Activated B cell treated with CpG ODN at 0.5 μM for 24 hours (primary cell): Measurements from ENCODE around the gene AMBRA1. TPM values are rescaled to one million over a fixed set of nuclear protein-coding genes. Genes with fewer than 3 reads are reported as not detected.

Experiments used
- ATAC-seq: fragments of 200-7000 bp; cut with Tn5 transposase; one replicate; pipeline ENCODE4 v1.10.0; 2021; ENCODE audit warnings: low read depth, mild to moderate bottlenecking, moderate library complexity
- CTCF ChIA-PET: fragments of 350-600 bp; sonication (Branson Sonifier 250); formaldehyde crosslinking; loops from one replicate; lab custom pipeline; 2021; ENCODE audit warnings: antibody characterized with exemption; lab: Charles Lee
- POLR2A ChIA-PET: fragments of 350-600 bp; sonication (Branson Sonifier 250); formaldehyde crosslinking; loops from one replicate; lab custom pipeline; 2021; ENCODE audit warnings: antibody characterized with exemption; lab: Charles Lee
- DNase-seq: peaks from one replicate; pipeline ENCODE4 v3.0.0; 2022
- H3K27ac Mint-ChIP-seq: one replicate; pipeline ENCODE4 v1.8.0; 2020; ENCODE audit warnings: mixed read lengths
- H3K27me3 Mint-ChIP-seq: one replicate; pipeline ENCODE4 v1.8.0; 2021; ENCODE audit warnings: mixed read lengths
- H3K36me3 Mint-ChIP-seq: one replicate; pipeline ENCODE4 v1.8.0; 2021; ENCODE audit warnings: low read depth, mixed read lengths
- H3K4me1 Mint-ChIP-seq: one replicate; pipeline ENCODE4 v1.8.0; 2021; ENCODE audit warnings: mixed read lengths
- H3K4me3 Mint-ChIP-seq: one replicate; pipeline ENCODE4 v1.8.0; 2020; ENCODE audit warnings: mild to moderate bottlenecking, mixed read lengths
- H3K9me3 Mint-ChIP-seq: one replicate; pipeline ENCODE4 v1.8.0; 2020; ENCODE audit warnings: mixed read lengths
- CTCF ChIP-seq: fragments of 200-600 bp; IDR thresholded peaks from one replicate; pipeline ENCODE4 v1.8.0; 2022; ENCODE audit warnings: antibody characterized with exemption, mild to moderate bottlenecking
- intact Hi-C: fragments of 100-400 bp; cut with micrococcal nuclease; formaldehyde crosslinking; loops from one replicate; pipeline ENCODE4 v1.15.1; 2024
- total RNA-seq: library from RNA; stranded (reverse); gene quantifications from 2 replicates; pipeline ENCODE4 v1.2.3, GENCODE V29; 2022

The AMBRA1 gene
- total RNA-seq, 1 donor from 2014 or later: 39.1 TPM

GRCh38 chr11:46489656-46490560 is 103.9 kb downstream of the AMBRA1 start:
- intact Hi-C loops: loop anchor here (1.0 to 5.0 kb wide), 3 partner anchors 37 to 127 kb away; partner anchors contain the start of genes ATG13 and HARBI1
- peak; percentile 50 for ATAC-seq
- TF ChIP-seq CTCF: no peak
- peaks cover 25% of the 10 kb centered on the region for H3K4me1 Mint-ChIP-seq
- no peaks in the 10 kb centered on the region for H3K27me3 Mint-ChIP-seq
- H3K36me3 Mint-ChIP-seq: peaks cover 52% of the 10 kb centered on the region
- POLR2A ChIA-PET: no interaction called here
- no peak for DNase-seq
- H3K27ac Mint-ChIP-seq: no peak overlapping the region
- H3K9me3 Mint-ChIP-seq: no peaks in the 10 kb centered on the region
- no peak overlapping the region for H3K4me3 Mint-ChIP-seq
- CTCF ChIA-PET: interaction anchor here (0.7 to 2.1 kb wide), 16 partner anchors 9 to 128 kb away, joined by 3 to 20 read pairs (median 4); partner anchors contain the start of genes ATG13 and HARBI1

- no peaks in the 10 kb centered on the region for H3K9me3 Mint-ChIP-seq
- POLR2A ChIA-PET: no interaction called here
- ATAC-seq (no peak), DNase-seq (no peak)
- H3K27me3 Mint-ChIP-seq: no peaks in the 10 kb centered on the region
- TF ChIP-seq CTCF: no peak
- H3K27ac Mint-ChIP-seq: no peak overlapping the region
- H3K4me1 Mint-ChIP-seq: peaks cover 37% of the 10 kb centered on the region
- intact Hi-C loops: no loop called here
- CTCF ChIA-PET: no interaction called here
- no peak overlapping the region for H3K4me3 Mint-ChIP-seq
- peaks cover 39% of the 10 kb centered on the region for H3K36me3 Mint-ChIP-seq
These were observed 107.9 kb downstream of the AMBRA1 start for GRCh38 chr11:46485856-46486443.

- ATAC-seq (no peak), DNase-seq (no peak)
- H3K27me3 Mint-ChIP-seq: no peaks in the 10 kb centered on the region
- no peak overlapping the region for H3K27ac Mint-ChIP-seq
- POLR2A ChIA-PET: no interaction called here
- CTCF ChIA-PET: no interaction called here
- no peaks in the 10 kb centered on the region for H3K9me3 Mint-ChIP-seq
- no peak for TF ChIP-seq CTCF
- peaks cover 34% of the 10 kb centered on the region for H3K36me3 Mint-ChIP-seq
- intact Hi-C loops: no loop called here
- H3K4me1 Mint-ChIP-seq: peaks cover 27% of the 10 kb centered on the region
- H3K4me3 Mint-ChIP-seq: no peak overlapping the region
These were observed 109.7 kb downstream of the AMBRA1 start for GRCh38 chr11:46484101-46484500.

- H3K4me1 Mint-ChIP-seq: peaks cover 16% of the 10 kb centered on the region
- ATAC-seq (no peak), DNase-seq (no peak)
- no peak overlapping the region for H3K27ac Mint-ChIP-seq
- CTCF ChIA-PET: interaction anchor here (1.4 kb wide), 1 partner anchor 9 kb away, joined by 7 read pairs; no protein-coding TSS in a partner anchor
- H3K4me3 Mint-ChIP-seq: no peak overlapping the region
- TF ChIP-seq CTCF: no peak
- peaks cover 39% of the 10 kb centered on the region for H3K36me3 Mint-ChIP-seq
- intact Hi-C loops: no loop called here
- POLR2A ChIA-PET: no interaction called here
- H3K9me3 Mint-ChIP-seq: no peaks in the 10 kb centered on the region
- no peaks in the 10 kb centered on the region for H3K27me3 Mint-ChIP-seq
These were observed 112.9 kb downstream of the AMBRA1 start for GRCh38 chr11:46480909-46481308.

GRCh38 chr11:46480166-46480726 is 113.6 kb downstream of the AMBRA1 start:
- intact Hi-C loops: no loop called here
- Mint-ChIP-seq H3K27ac (no peak overlapping the region), H3K4me3 (no peak overlapping the region), H3K4me1 (peaks cover 16% of the 10 kb centered on the region), H3K36me3 (peaks cover 42% of the 10 kb centered on the region), H3K9me3 (no peaks in the 10 kb centered on the region), H3K27me3 (no peaks in the 10 kb centered on the region)
- ChIA-PET POLR2A (no interaction called here), CTCF (interaction anchor here (1.4 kb wide), 1 partner anchor 10 kb away, joined by 7 read pairs; no protein-coding TSS in a partner anchor)
- ATAC-seq (no peak), DNase-seq (no peak)
- no peak for TF ChIP-seq CTCF
